Measurements from ENCODE around the gene DRAXIN.

Gene DRAXIN, protein sequence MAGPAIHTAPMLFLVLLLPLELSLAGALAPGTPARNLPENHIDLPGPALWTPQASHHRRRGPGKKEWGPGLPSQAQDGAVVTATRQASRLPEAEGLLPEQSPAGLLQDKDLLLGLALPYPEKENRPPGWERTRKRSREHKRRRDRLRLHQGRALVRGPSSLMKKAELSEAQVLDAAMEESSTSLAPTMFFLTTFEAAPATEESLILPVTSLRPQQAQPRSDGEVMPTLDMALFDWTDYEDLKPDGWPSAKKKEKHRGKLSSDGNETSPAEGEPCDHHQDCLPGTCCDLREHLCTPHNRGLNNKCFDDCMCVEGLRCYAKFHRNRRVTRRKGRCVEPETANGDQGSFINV

DNA sequence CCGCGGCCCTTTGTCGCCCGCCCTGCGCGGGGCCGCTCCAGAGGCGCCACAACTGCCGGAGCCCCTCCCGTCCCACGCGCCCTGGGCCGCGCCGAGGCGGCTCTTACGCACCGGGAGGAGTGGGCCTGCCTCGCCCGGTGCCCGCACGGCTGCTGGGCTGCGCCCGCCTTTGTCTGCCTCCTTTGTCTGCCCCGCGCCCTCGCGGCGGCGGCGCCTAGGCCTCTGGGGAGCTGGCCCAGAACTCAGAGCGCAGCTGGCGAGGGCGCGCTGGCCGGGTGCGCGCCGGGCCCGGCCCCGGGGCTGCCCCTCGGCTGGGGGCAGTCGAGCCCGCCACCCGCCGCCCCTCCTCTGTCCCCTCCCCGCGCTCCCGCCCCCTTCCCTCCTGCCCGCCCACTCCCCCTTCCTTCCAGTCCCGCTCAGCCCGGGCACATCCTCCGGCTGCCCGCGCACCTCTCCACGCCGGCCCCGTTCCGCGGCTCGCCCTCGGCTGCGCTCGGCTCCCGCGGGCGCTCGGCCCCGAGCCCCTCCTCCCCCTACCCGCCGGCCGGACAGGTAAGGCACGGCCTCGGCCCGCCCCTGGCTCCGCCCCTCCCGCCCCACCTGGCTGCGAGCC lies at the start of gene DRAXIN:
DRAXIN (plus strand) TSS at position 409 of the 613 bp plus-strand sequence. CDS start 14,549 bp downstream, outside the sequence.
- no peak for DNase-seq (ENCODE audit: low read depth in 3 of 3)

DNA sequence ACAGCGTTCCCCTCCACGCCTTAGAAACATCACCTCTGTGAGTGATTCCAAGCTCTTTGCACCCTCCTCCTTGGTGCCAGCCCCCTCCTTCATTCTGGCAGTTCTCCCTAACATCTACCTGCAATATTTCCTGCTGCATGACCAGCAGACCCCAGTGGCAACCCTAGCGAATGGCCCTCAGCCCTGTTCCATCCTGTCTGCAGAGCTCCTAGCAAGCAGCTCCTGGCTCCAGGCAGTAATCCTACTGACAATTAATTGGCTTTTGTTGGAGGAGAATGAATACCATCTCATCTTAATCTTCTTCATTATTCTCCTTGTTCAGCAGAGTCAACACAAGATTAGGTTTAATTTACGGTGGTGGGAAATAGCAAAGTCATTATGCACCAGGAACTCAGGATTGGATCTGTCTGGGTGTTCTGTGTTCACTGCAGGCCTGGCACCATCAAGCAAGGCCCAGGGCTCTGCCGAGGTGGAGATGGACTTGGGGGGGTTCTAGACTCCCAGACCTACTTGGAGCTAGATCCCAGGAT lies 49.7 kb upstream of the DRAXIN start:
- no peak for DNase-seq (ENCODE audit: low read depth in 3 of 3)

- peak; percentile 40 to 53 (median 47) for DNase-seq (ENCODE audit: low read depth in 3 of 3)
These were observed 49.0 kb upstream of the DRAXIN start for GRCh38 chr1:11642418-11643017.

GRCh38 chr1:11643782-11644181 lies 47.7 kb upstream of the DRAXIN start:
- no peak for DNase-seq (ENCODE audit: low read depth in 3 of 3)

DNA sequence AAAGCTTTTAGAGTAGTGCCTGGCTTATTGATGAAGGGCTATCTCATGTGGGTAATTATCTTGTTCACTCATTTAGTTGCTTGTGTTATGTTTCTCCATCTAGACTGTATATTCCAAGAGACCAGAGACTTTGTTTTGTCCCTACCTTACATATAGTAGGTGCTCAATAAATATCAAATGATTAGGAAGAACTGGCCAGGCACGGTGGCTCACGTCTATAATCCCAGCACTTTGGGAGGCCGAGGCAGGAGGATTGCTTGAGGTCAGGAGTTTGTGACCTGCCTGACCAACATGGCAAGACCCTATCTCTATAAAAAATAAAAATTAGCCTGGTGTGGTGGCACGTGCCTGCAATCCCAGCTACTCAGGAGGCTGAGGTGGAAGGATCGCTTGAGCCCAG lies 46.2 kb upstream of the DRAXIN start:
- no peak for DNase-seq (ENCODE audit: low read depth in 3 of 3)

DNA sequence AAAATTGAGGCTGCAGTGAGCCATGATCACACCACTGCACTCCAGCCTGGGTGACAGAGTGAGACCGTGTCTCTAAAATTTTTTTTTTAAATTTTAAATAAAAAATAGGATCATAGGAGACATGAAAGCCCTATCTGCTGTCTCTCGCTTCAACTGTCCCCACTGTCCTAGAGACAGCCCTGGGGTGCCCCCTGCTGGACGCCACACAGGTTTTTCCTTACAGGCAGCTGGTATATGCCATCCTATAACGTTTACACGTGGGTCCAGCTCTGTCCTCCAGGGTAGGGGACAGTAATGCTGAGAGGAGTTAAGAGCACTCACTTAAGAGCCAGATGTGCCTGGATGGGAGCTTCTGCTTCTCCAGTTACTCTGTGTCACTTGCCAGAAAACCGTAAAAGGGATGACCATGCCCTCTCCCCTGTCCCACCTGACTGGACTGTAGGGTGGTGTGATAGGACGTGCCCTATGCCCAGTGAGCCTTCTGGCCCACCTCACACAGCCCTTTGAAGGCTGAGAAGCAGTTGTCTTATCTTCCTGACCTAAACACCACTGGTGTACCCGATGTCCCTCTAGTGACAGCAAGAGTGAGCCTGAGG lies 45.7 kb upstream of the DRAXIN start:
- peak; percentile 60 to 77 (median 61) for DNase-seq (ENCODE audit: low read depth in 3 of 3)

DNA sequence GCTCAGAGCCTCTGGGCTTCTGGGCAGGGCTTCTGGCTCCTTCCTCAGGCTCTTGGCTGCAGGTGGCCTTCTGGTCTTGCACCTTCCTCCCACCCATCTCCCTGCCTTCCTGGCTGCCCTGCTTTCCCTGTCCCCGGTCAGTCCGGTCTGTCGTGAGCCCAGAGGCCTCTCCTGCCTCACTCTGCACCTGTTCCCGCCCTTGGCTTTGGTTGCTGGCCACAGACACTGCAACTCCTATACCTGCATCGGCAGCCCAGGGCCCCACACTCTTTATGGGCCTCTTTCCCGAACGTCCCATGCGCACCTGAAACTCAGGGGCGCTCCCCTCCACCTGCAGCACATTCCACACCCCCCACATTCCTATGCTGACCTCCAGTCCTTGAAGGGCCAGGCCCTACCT lies 45.2 kb upstream of the DRAXIN start:
- DNase-seq (ENCODE audit: low read depth in 3 of 3), result no peak

DNA sequence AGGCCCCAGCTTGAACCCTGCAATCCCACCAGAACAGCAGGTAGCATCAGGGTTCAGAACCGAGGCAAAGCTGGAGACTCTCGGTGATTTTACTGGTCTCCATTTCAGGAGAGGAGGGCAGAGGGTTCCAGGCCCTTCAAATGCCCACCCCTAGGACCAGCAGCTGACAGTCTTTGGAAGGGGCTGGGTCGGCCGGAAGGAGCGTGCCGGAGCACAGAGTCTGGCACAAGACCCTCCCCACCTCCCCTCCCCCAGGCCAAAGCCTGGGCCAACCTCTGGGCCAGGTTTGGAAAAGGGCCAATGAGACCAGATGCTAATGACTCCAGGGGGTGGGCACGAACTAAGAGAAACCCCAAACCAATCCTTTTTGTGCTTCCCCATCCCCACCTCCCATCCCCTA lies 44.2 kb upstream of the DRAXIN start:
- DNase-seq (ENCODE audit: low read depth in 3 of 3), result no peak

- DNase-seq (ENCODE audit: low read depth in 3 of 3), result no peak
These were observed 43.5 kb upstream of the DRAXIN start for GRCh38 chr1:11648039-11648438.

- DNase-seq (ENCODE audit: low read depth in 3 of 3), result peak in 1 of 3 experiments; percentile 27
These were observed 42.8 kb upstream of the DRAXIN start for GRCh38 chr1:11648732-11649158.

DNA sequence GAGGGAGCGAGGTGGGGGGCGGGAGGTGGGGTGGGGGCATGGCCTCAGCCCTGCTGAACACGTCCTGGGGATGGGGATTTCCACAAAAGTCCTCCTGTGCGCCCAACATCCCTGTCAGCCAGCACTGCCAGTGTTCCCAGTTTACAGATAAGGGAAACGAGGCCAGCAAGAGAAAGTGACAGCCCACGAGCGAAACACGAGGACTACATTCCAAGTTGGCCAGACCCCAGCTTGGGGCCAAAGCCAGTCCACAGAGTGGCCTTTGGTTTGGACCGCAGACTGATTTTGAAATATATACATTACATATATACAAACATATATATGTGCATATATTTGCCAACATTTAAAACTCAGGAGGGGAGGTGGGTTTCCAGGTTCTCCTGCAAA lies 42.3 kb upstream of the DRAXIN start:
- DNase-seq (ENCODE audit: low read depth in 3 of 3), result no peak

GRCh38 chr1:11649624-11650330 lies 41.7 kb upstream of the DRAXIN start:
- DNase-seq (ENCODE audit: low read depth in 3 of 3), result no peak

DNA sequence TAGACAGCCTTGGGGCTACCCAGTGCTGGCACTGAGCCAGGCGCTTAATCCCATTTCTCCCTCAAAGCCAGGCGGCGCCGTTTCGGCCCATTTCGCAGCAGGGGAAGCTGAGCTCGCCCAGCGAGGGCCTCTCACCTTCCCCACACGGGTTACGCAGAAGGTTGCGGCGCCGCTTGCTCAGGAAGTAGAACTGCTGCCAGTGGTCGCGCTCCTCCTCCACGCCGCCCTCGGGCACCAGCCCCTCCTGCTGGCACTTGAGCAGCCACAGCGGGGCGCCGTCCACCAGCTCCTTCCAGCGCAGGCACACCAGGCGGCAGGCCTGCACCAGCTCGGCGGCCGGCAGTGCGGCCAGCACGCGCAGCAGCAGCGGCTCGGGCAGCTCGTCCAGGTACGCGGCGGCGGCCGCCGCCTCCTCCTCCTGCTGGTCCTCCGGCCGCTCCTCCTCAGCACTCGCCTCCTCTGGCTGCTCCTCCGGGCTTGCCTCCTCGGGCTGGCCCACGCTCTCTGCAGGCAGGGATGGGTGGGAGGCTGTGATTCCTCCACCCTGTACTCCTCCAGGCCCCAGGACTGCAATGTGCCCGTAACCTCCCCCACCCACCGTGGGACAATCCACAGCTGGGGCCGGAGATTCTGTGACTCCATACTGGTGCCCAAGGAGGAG lies 41.0 kb upstream of the DRAXIN start:
- peak; percentile 48 to 56 (median 54) for DNase-seq (ENCODE audit: low read depth in 3 of 3)

- DNase-seq (ENCODE audit: low read depth in 3 of 3), result no peak
These were observed 40.5 kb upstream of the DRAXIN start for GRCh38 chr1:11651017-11651416.

- no peak for DNase-seq (ENCODE audit: low read depth in 3 of 3)
These were observed 39.2 kb upstream of the DRAXIN start for GRCh38 chr1:11652203-11652780.

DNA sequence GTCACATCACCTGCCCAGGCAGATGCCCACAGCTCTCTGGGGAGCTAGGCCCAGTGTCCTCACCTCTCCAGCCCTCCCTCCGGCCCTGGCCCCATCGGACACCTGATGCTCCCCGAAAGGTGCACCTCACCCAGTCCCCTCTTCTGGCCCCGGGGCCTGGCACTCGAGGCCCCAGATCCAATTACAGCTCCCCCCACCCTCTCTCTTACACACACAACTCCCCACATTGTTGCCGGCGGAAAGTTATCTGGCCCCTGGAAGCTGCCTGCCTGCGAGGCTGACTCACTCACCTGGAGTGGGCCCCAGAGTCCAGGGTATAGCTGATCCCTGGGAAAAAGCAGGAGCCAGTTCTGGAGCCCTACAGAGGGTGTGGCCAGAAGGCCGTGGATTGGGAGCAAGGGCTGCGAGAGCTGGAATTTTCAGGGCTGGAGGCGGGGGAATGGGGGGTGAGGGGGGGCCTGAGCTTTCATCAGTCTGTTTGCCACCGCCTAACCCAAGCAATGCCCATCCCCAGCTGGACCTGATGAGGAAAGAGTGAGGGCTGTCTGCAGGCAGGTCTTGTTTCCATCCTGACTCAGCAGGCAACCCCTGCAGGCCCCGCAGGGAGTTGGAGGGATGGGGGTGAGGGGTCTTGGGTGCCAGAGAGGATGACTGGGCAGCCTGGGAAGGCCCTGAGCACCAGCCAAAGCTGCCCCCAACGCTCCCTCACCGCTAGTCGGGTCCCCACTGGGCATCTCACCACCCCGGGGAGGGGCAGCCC lies 38.2 kb upstream of the DRAXIN start:
- DNase-seq (ENCODE audit: low read depth in 3 of 3), result no peak

DNA sequence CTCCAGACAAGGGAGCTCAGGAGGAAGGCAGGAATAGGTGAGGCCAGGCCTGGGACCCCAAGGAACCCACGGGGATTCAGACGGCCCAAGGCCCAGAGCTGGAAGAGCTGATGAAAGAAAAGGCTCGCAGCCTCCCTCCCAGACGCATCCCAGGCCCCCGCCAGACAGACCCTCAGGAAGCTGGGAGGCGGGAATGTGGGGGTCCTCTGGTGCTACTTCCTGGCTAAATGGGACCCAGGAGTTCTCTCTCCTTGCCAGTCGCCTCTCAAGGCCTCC lies 37.7 kb upstream of the DRAXIN start:
- no peak for DNase-seq (ENCODE audit: low read depth in 3 of 3)

GRCh38 chr1:11654137-11654938 lies 37.2 kb upstream of the DRAXIN start, which contains the start of the genes FBXO2 and FBXO44:
FBXO2 (minus strand) TSS chr1:11654429; CDS start chr1:11654340, 89 bp downstream.
FBXO44 (plus strand) TSS chr1:11654877; CDS start chr1:11655836, 959 bp downstream.
- DNase-seq (ENCODE audit: low read depth in 3 of 3), result peak; percentile 53 to 62 (median 61)

Data from stimulated activated CD4-positive, alpha-beta T cell treated with anti-CD3 and anti-CD28 coated beads, TNF-alpha, amount 100 ng/mL, for 4 hours (primary cell).